Measurements from ENCODE around the gene LY6G5B. TPM values are rescaled to one million over a fixed set of nuclear protein-coding genes. Genes with fewer than 3 reads are reported as not detected.

LY6G5B gene
- total RNA-seq, 1 donor from 2014 or later = 2.3 TPM

Other genes with a start within 250 kb of the LY6G5B start
- gene MICB, start 171.8 kb upstream of the LY6G5B start, total RNA-seq = 8.7 and 16.8 TPM in 2 replicates
- not detected in 2 replicates for gene MCCD1, start 141.0 kb upstream of the LY6G5B start, total RNA-seq
- gene DDX39B, start 128.0 kb upstream of the LY6G5B start, total RNA-seq = 438 and 525 TPM in 2 replicates
- gene ATP6V1G2, start 123.4 kb upstream of the LY6G5B start, total RNA-seq = 0.11 and 0.16 TPM in 2 replicates
- 12.2 and 29.0 TPM in 2 replicates for gene NFKBIL1, start 122.4 kb upstream of the LY6G5B start, total RNA-seq
- gene LTA, start 97.7 kb upstream of the LY6G5B start, total RNA-seq = not detected in 2 replicates
- gene TNF, start 94.4 kb upstream of the LY6G5B start, total RNA-seq = 3.3 and 4.5 TPM in 2 replicates
- gene LTB, start 87.6 kb upstream of the LY6G5B start, total RNA-seq = 0.49 and 1.5 TPM in 2 replicates
- gene LST1, start 83.7 kb upstream of the LY6G5B start, total RNA-seq = not detected in 2 replicates
- not detected in 2 replicates for gene NCR3, start 77.0 kb upstream of the LY6G5B start, total RNA-seq
- not detected in 2 replicates for gene AIF1, start 54.7 kb upstream of the LY6G5B start, total RNA-seq
- gene PRRC2A, start 49.3 kb upstream of the LY6G5B start, total RNA-seq = 88.0 and 92.7 TPM in 2 replicates
- 195 and 196 TPM in 2 replicates for gene BAG6, start 17.3 kb upstream of the LY6G5B start, total RNA-seq
- gene APOM, start 14.1 kb upstream of the LY6G5B start, total RNA-seq = 1.2 and 2.3 TPM in 2 replicates
- 16.0 and 20.2 TPM in 2 replicates for gene C6orf47, start 9.2 kb upstream of the LY6G5B start, total RNA-seq
- gene GPANK1, start 5.0 kb upstream of the LY6G5B start, total RNA-seq = 13.1 and 16.0 TPM in 2 replicates
- gene CSNK2B, start 3.9 kb upstream of the LY6G5B start, total RNA-seq = 251 and 316 TPM in 2 replicates
- 0.70 and 0.76 TPM in 2 replicates for gene LY6G5C, start 11.1 kb downstream of the LY6G5B start, total RNA-seq
- gene ABHD16A, start 33.3 kb downstream of the LY6G5B start, total RNA-seq = 24.0 and 27.8 TPM in 2 replicates
- gene LY6G6F, start 36.9 kb downstream of the LY6G5B start, total RNA-seq = not detected in 2 replicates
- gene LY6G6D, start 45.4 kb downstream of the LY6G5B start, total RNA-seq = not detected in 2 replicates
- 0.15 TPM in 1 of 2 replicates, not detected in the other for gene LY6G6C, start 51.8 kb downstream of the LY6G5B start, total RNA-seq
- gene MPIG6B, start 53.4 kb downstream of the LY6G5B start, total RNA-seq = not detected in 2 replicates
- gene DDAH2, start 59.3 kb downstream of the LY6G5B start, total RNA-seq = 9.5 and 16.1 TPM in 2 replicates
- 805 and 887 TPM in 2 replicates for gene CLIC1, start 66.6 kb downstream of the LY6G5B start, total RNA-seq
- 6.2 and 7.4 TPM in 2 replicates for gene MSH5, start 70.0 kb downstream of the LY6G5B start, total RNA-seq
- 0.70 and 1.5 TPM in 2 replicates for gene SAPCD1, start 92.7 kb downstream of the LY6G5B start, total RNA-seq
- gene VWA7, start 107.4 kb downstream of the LY6G5B start, total RNA-seq = 0.19 and 0.86 TPM in 2 replicates
- 84.7 and 118 TPM in 2 replicates for gene VARS1, start 125.8 kb downstream of the LY6G5B start, total RNA-seq
- gene LSM2, start 137.0 kb downstream of the LY6G5B start, total RNA-seq = 95.7 and 134 TPM in 2 replicates
- gene HSPA1L, start 145.3 kb downstream of the LY6G5B start, total RNA-seq = 0.53 and 0.62 TPM in 2 replicates
- 37.6 and 59.1 TPM in 2 replicates for gene HSPA1A, start 145.6 kb downstream of the LY6G5B start, total RNA-seq
- 76.1 and 133 TPM in 2 replicates for gene HSPA1B, start 157.8 kb downstream of the LY6G5B start, total RNA-seq
- gene NEU1, start 192.8 kb downstream of the LY6G5B start, total RNA-seq = 33.3 and 33.7 TPM in 2 replicates
- gene SLC44A4, start 209.0 kb downstream of the LY6G5B start, total RNA-seq = 0.04 TPM in 1 of 2 replicates, not detected in the other
- gene EHMT2, start 227.7 kb downstream of the LY6G5B start, total RNA-seq = 22.2 and 24.5 TPM in 2 replicates
- 0.30 and 0.39 TPM in 2 replicates for gene ZBTB12, start 232.1 kb downstream of the LY6G5B start, total RNA-seq